AG09319 (cell line): ENCODE measurements around the gene RBPMS2.
A peak's percentile ranks its signal among the peaks of the same experiment; 100 is the strongest.

ENCODE experiments used
- DNase-seq: peaks from one replicate; pipeline ENCODE4 v3.0.0-alpha.2; 2010; ENCODE audit warnings: low read depth; ENCODE audit errors: extremely low read depth
- TF ChIP-seq, protein P1 (sequence below): IDR thresholded peaks from 2 replicates; pipeline ENCODE4 v1.5.1; 2011; ENCODE audit warnings: low read depth, mild to moderate bottlenecking, inconsistent platforms, low read length, moderate library complexity

The RBPMS2 gene

DNA sequence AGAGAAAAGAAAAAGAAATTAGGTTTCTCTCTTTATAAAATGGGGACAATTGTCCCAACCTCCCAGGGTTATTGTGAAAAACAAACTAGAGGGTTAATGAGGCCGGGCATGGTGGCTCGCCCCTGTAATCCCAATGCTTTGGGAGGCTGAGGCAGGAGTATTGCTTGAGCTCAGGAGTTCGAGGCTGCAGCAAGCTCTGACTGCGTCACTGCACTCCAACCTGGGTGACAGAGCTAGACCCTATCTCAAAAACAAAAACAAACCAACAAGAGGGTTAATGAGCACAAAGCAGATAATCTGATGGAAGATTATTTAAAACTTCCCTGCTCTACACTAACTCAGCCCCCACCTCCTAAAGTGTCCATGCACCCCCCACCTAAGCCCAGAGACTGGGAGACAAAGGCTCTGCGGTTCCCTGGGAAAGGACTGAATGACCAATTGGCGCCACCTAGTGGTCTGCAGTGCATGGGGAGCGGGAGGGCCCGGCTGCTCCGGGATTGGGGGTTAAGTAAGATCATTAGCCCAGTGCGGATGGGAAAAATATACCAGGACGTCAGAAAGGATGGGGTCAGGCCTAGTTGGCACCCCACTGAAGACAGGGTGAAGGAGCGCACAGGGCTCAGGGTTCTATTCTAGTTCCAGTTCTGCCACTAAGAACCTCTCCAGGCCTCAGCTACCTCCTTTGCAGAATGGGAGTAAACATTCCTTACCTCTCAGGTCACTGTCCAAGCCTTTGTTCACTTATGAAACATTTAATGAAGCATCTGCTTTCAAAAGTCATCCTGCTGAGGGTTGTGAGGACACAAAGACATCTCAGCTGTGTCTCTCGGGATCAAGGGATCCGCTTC lies 34.5 kb upstream of the RBPMS2 start:
- TF ChIP-seq, protein P1, sequence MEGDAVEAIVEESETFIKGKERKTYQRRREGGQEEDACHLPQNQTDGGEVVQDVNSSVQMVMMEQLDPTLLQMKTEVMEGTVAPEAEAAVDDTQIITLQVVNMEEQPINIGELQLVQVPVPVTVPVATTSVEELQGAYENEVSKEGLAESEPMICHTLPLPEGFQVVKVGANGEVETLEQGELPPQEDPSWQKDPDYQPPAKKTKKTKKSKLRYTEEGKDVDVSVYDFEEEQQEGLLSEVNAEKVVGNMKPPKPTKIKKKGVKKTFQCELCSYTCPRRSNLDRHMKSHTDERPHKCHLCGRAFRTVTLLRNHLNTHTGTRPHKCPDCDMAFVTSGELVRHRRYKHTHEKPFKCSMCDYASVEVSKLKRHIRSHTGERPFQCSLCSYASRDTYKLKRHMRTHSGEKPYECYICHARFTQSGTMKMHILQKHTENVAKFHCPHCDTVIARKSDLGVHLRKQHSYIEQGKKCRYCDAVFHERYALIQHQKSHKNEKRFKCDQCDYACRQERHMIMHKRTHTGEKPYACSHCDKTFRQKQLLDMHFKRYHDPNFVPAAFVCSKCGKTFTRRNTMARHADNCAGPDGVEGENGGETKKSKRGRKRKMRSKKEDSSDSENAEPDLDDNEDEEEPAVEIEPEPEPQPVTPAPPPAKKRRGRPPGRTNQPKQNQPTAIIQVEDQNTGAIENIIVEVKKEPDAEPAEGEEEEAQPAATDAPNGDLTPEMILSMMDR: peak; percentile 97

DNA sequence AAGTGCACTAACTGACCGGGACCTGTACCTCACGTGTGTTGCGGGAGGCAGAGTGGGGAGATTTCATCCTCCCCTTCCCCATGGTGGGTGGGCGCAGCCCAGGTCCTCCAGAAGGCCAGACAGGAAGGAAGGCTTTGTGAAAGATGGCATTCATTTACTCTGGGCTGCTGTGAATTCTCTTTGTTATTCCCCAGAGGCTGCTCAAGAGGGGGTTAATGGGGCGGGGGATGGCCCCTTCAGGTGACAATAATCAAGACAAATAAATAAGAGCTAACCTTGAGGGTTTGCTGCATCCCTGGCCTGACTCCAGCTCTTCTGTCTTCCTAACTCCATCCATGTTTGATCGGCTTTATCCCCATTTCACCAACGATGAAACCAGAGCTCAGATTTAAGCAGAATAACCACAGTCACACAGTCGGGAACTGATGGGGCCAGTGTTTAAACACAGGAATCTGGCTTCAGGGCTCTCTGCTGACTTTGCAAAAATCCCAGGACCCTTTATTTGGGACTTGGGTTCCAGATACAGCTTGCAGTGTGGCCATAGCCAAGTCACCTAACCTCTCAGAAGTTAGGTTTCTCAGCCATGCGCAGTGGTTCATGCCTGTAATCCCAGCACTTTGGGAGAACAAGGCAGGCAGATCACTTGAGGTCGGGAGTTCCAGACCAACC lies 33.5 kb upstream of the RBPMS2 start:
- DNase-seq: no peak
- TF ChIP-seq, protein P1: no peak

More for the DNA sequence above, 34.5 kb upstream of the RBPMS2 start:
- peak; percentile 25 for DNase-seq

DNA sequence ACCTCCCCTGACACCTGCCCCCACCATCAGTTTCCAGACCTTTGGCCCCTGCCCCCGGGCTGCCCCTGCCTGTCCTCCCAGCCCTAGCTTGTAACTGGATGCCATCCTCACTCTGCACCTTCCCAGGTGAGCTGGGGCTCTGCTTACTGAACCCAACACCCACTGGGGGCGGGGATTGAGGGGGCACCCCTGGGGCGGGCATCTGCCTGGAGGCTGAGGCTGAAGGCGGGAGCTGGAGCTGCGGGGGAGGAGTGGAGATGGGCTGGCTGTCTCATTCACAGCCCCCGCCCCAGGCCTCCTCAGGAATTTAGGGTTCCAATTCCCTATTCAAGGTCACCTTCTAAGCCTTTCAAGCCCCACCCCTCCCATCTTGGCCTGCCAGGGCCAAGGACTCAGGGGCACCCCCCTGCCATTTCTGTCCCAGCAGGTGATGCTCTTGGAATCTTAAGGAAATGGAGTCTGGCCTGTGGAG lies 32.4 kb upstream of the RBPMS2 start:
- TF ChIP-seq, protein P1: no peak
- DNase-seq: no peak

DNA sequence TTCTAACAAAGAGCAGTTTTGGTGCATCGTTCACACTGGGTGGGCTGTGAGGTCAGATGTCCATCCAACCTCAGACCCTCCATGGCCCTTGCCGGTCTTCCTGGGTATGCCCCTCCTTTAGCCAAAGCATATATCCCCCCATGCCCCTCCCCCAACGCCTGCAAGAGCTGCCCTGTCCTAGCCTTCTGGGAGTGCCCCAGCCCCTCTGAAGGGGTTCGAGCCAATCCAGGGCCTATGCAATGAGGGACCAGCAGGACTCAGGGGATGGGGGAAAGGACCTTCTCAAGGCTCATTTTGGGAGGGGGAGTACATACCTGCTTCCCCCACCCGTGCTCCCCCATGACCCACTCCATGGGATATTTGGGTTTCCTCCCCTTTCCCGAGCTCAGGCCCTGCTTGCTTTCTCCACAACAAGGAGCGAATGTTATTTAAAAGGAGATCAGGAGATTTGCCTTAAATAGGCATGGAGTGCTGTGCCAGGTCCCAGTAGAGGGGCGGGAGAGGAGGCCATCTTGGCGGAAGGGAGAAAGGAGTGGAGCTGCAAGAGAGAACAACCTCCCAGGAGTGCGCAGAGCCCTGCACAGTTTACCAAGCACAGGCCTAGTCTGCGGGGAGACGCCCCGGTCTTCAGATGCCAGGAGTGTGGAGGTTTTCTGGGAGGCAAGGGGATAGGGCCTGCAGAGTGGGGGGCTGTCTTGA lies 31.8 kb upstream of the RBPMS2 start:
- TF ChIP-seq, protein P1: no peak
- DNase-seq: no peak

DNA sequence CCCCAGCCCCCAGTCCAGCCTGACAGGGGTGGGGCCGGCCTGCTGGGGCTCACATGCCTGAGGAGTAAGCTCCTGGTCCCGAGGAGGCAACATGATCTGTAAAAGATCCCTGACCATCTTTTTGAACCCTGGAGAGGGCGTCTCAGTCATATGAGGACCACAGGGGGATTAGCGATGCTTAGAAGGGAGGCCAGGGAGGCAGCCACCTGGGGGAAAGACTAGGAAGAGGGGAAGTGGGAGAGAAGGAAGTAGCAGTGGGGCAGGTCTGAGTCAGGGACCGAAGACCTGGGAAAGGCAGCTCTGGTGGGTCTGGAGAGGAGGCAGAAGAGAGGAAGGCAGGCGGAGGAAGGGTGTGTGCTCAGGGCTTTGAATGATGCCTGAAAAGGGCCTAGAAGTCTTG lies 31.1 kb upstream of the RBPMS2 start:
- DNase-seq: no peak
- TF ChIP-seq, protein P1: no peak

DNA sequence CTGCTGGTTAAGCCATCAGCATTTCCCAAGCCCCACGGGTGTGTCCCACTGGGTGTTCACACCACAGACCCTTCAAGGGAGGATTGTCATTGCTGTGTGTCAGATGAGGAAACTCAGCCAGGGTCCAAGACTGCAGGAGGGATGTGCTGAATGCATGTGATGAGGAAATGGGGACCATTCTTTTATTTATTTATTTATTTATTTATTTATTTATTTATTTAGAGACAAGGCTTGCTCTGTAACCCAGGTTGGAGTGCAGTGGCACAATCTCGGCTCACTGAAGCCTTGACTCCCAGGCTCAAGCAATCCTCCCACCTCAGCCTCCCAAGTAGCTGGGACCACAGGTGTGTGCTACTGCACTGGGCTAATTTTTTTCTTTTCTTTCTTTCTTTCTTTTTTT lies 29.2 kb upstream of the RBPMS2 start:
- TF ChIP-seq, protein P1: no peak
- DNase-seq: no peak

DNA sequence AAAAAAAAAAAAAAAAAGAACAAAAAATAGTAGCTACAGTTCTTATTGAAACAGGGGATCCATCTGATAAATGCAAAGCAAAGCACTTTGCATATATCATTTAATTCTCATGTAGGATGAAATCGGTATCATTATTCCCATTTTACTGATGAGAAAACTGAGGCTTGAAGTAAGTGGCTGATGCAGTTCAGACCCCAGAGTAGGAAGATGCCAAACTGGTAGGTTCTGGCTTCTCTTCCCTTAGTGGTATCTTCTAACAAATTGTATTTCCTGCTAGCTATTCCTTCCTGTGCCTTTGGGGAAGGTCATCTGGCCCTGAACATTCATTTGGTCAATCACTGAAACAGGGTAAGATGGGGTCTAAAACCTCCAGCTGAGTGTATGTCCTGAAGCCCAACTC lies 28.1 kb upstream of the RBPMS2 start:
- no peak for DNase-seq
- TF ChIP-seq, protein P1: no peak
